ENCODE measurements around the gene RBM4.

The RBM4 gene

GRCh38 chr11:66686801-66687750, 48.6 kb downstream of the RBM4 start:
- TF ChIP-seq CTCF (IDR thresholded peaks at IDR 0.05), result no peak
- no peak for TF ChIP-seq ZFX (IDR thresholded peaks at IDR 0.05; ENCODE audit: borderline replicate concordance)
- no peak overlapping the region for H3K27ac ChIP-seq

GRCh38 chr11:66687831-66688281, 49.4 kb downstream of the RBM4 start:
- TF ChIP-seq ZFX (IDR thresholded peaks at IDR 0.05; ENCODE audit: borderline replicate concordance) (no peak), CTCF (IDR thresholded peaks at IDR 0.05) (no peak)
- no peak overlapping the region for H3K27ac ChIP-seq

GRCh38 chr11:66688561-66689534, 50.3 kb downstream of the RBM4 start:
- no peak overlapping the region for H3K27ac ChIP-seq
- TF ChIP-seq ZFX (IDR thresholded peaks at IDR 0.05; ENCODE audit: borderline replicate concordance), result no peak
- TF ChIP-seq CTCF (IDR thresholded peaks at IDR 0.05), result no peak

- no peak overlapping the region for H3K27ac ChIP-seq
- TF ChIP-seq CTCF (IDR thresholded peaks at IDR 0.05), result no peak
Measured at GRCh38 chr11:66689661-66690590, 51.4 kb downstream of the RBM4 start.

- no peak for TF ChIP-seq CTCF (IDR thresholded peaks at IDR 0.05)
- TF ChIP-seq ZFX (IDR thresholded peaks at IDR 0.05; ENCODE audit: borderline replicate concordance), result no peak
- H3K27ac ChIP-seq, result no peak overlapping the region
Measured at GRCh38 chr11:66691311-66691980, 52.9 kb downstream of the RBM4 start.

- no peak overlapping the region for H3K27ac ChIP-seq
- TF ChIP-seq ZFX (IDR thresholded peaks at IDR 0.05; ENCODE audit: borderline replicate concordance) (no peak), CTCF (IDR thresholded peaks at IDR 0.05) (no peak)
Measured at GRCh38 chr11:66692446-66692845, 53.9 kb downstream of the RBM4 start.

Data from 22Rv1 (cell line).